H9 (cell line): ENCODE results near the gene NOTUM. TPM values are rescaled to one million over a fixed set of nuclear protein-coding genes. Genes with fewer than 3 reads are reported as not detected.

Experiments
- DNase-seq: peaks from one replicate; pipeline ENCODE4 v3.0.0-alpha.2; 2017
- H2AFZ ChIP-seq: one replicate; pipeline ENCODE4 v1.6.1; 2013; ENCODE audit warnings: mild to moderate bottlenecking, low read length, control low read depth, moderate library complexity
- H2AK5ac ChIP-seq: 2 replicates; pipeline ENCODE4 v1.6.1; 2013; ENCODE audit warnings: low read length, control low read depth, mixed read lengths; ENCODE audit not compliant: insufficient read length
- H2BK120ac ChIP-seq: one replicate; pipeline ENCODE4 v1.6.1; 2013; ENCODE audit warnings: low read depth, mild to moderate bottlenecking, low read length, control low read depth, inconsistent platforms; ENCODE audit not compliant: poor library complexity, severe bottlenecking
- H2BK12ac ChIP-seq: 2 replicates; pipeline ENCODE4 v1.6.1; 2013; ENCODE audit warnings: low read length, control low read depth, mixed read lengths, low read depth; ENCODE audit not compliant: insufficient read length
- H2BK15ac ChIP-seq: 2 replicates; pipeline ENCODE4 v1.6.1; 2013; ENCODE audit warnings: low read depth, low read length, control low read depth
- H2BK20ac ChIP-seq: one replicate; pipeline ENCODE4 v1.6.1; 2013; ENCODE audit warnings: low read depth, mild to moderate bottlenecking, low read length, control low read depth, inconsistent platforms; ENCODE audit not compliant: poor library complexity, severe bottlenecking
- H2BK5ac ChIP-seq: 2 replicates; pipeline ENCODE4 v1.6.1; 2013; ENCODE audit warnings: low read length, control low read depth, mixed read lengths; ENCODE audit not compliant: insufficient read length
- H3K14ac ChIP-seq: 2 replicates; pipeline ENCODE4 v1.6.1; 2013; ENCODE audit warnings: low read length, control low read depth; ENCODE audit not compliant: insufficient read depth
- H3K18ac ChIP-seq: 2 replicates; pipeline ENCODE4 v1.6.1; 2013; ENCODE audit warnings: low read depth, mild to moderate bottlenecking, mixed read lengths, low read length, control low read depth; ENCODE audit not compliant: insufficient read length
- H3K23ac ChIP-seq: 2 replicates; pipeline ENCODE4 v1.6.1; 2013; ENCODE audit warnings: low read length, control low read depth, mixed read lengths, low read depth; ENCODE audit not compliant: insufficient read length
- H3K23me2 ChIP-seq: 2 replicates; pipeline ENCODE4 v1.6.1; 2013; ENCODE audit warnings: low read depth, mild to moderate bottlenecking, mixed read lengths, low read length, control low read depth; ENCODE audit not compliant: insufficient read length, poor library complexity, severe bottlenecking
- H3K27ac ChIP-seq: 2 replicates; pipeline ENCODE4 v1.5.1; 2013; ENCODE audit warnings: low read length, control low read depth, mixed read lengths, low read depth; ENCODE audit not compliant: insufficient read length
- H3K27me3 ChIP-seq: 2 replicates; pipeline ENCODE4 v1.6.1; 2013; ENCODE audit warnings: low read length, control low read depth, inconsistent platforms; ENCODE audit not compliant: insufficient read depth
- H3K4ac ChIP-seq: 2 replicates; pipeline ENCODE4 v1.6.1; 2013; ENCODE audit warnings: low read depth, mild to moderate bottlenecking, control low read depth, inconsistent platforms, low read length, moderate library complexity
- H3K4me1 ChIP-seq: 2 replicates; pipeline ENCODE4 v1.6.1; 2013; ENCODE audit warnings: low read length, control low read depth, inconsistent platforms; ENCODE audit not compliant: insufficient read depth
- H3K4me2 ChIP-seq: 2 replicates; pipeline ENCODE4 v1.6.1; 2013; ENCODE audit warnings: low read length, control low read depth, mixed read lengths; ENCODE audit not compliant: insufficient read length, insufficient read depth
- H3K56ac ChIP-seq: 2 replicates; pipeline ENCODE4 v1.6.1; 2013; ENCODE audit warnings: low read depth, mild to moderate bottlenecking, mixed read lengths, low read length, control low read depth; ENCODE audit not compliant: insufficient read length
- H3K79me1 ChIP-seq: 2 replicates; pipeline ENCODE4 v1.6.1; 2013; ENCODE audit warnings: low read depth, mild to moderate bottlenecking, moderate library complexity, low read length, control low read depth, inconsistent platforms; ENCODE audit not compliant: insufficient read depth, poor library complexity, severe bottlenecking
- H3K79me2 ChIP-seq: 2 replicates; pipeline ENCODE4 v1.6.1; 2013; ENCODE audit warnings: low read length, control low read depth, inconsistent platforms; ENCODE audit not compliant: insufficient read depth
- H3K9ac ChIP-seq: 2 replicates; pipeline ENCODE4 v1.6.1; 2013; ENCODE audit warnings: low read length, control low read depth, mixed read lengths; ENCODE audit not compliant: insufficient read length; ENCODE audit errors: extremely low read depth
- H3K9me3 ChIP-seq: one replicate; pipeline ENCODE4 v1.6.1; 2013; ENCODE audit warnings: low read depth, low read length, inconsistent platforms; ENCODE audit not compliant: control insufficient read depth
- H3T11ph ChIP-seq: one replicate; pipeline ENCODE4 v1.6.1; 2013; ENCODE audit warnings: mild to moderate bottlenecking, low read length, control low read depth, inconsistent platforms
- H4K20me1 ChIP-seq: one replicate; pipeline ENCODE4 v1.6.1; 2013; ENCODE audit not compliant: control insufficient read depth, insufficient read length, insufficient read depth
- H4K5ac ChIP-seq: 2 replicates; pipeline ENCODE4 v1.6.1; 2013; ENCODE audit warnings: low read depth, mild to moderate bottlenecking, mixed read lengths, low read length, control low read depth; ENCODE audit not compliant: insufficient read length
- H4K8ac ChIP-seq: replicated peaks from 2 replicates; pipeline ENCODE4 v1.6.1; 2013; ENCODE audit warnings: low read length, control low read depth, mixed read lengths, low read depth; ENCODE audit not compliant: insufficient read length
- H4K91ac ChIP-seq: 2 replicates; pipeline ENCODE4 v1.6.1; 2013; ENCODE audit warnings: low read depth, mild to moderate bottlenecking, moderate library complexity, mixed read lengths, low read length, control low read depth; ENCODE audit not compliant: insufficient read length
- H3K27ac Mint-ChIP-seq, 3 experiments: 2 replicates in 2 of 3; 3 replicates in 1 of 3; pipeline ENCODE4 v1.8.0; 2020 to 2021; ENCODE audit warnings: mixed read lengths in 3 of 3, mild to moderate bottlenecking in 1 of 3, moderate library complexity in 1 of 3
- H3K27me3 Mint-ChIP-seq: 2 replicates; pipeline ENCODE4 v1.8.0; 2021; ENCODE audit warnings: low read depth, mild to moderate bottlenecking, moderate library complexity, mixed read lengths
- H3K36me3 Mint-ChIP-seq, 3 experiments: 2 replicates in 2 of 3; 3 replicates in 1 of 3; pipeline ENCODE4 v1.8.0; 2020 to 2021; ENCODE audit warnings: low read depth in 3 of 3, mixed read lengths in 3 of 3; ENCODE audit not compliant: insufficient read depth in 1 of 3
- H3K4me1 Mint-ChIP-seq, 2 experiments: 2 replicates each; pipeline ENCODE4 v1.8.0; 2020; ENCODE audit warnings: mixed read lengths in 2 of 2
- H3K4me3 Mint-ChIP-seq, 2 experiments: 2 replicates in 1 of 2; 3 replicates in 1 of 2; pipeline ENCODE4 v1.8.0; 2020 to 2021; ENCODE audit warnings: mild to moderate bottlenecking in 2 of 2, mixed read lengths in 2 of 2, moderate library complexity in 1 of 2
- H3K9me3 Mint-ChIP-seq, 2 experiments: 2 replicates in 1 of 2; 3 replicates in 1 of 2; pipeline ENCODE4 v1.8.0; 2020; ENCODE audit warnings: mild to moderate bottlenecking in 2 of 2, mixed read lengths in 2 of 2, moderate library complexity in 1 of 2
- CTCF ChIP-seq: fragments of 200-600 bp; sonication (generic); conservative IDR thresholded peaks from 3 replicates; pipeline ENCODE4 v1.8.0; 2021; ENCODE audit warnings: antibody characterized with exemption, mild to moderate bottlenecking
- WGBS: extraction: QIAGEN DNeasy Blood & Tissue Kit; methylation state at CpG from one replicate; pipeline ENCODE4 v1.1.7; 2013; ENCODE audit warnings: missing lambda C conversion rate, low lambda C conversion rate, mixed read lengths; ENCODE audit not compliant: insufficient read length; ENCODE audit errors: extremely low coverage; 5-methylcytosine and 5-hydroxymethylcytosine counted together
- total RNA-seq: library from RNA; stranded (reverse); gene quantifications from 2 replicates; pipeline ENCODE4 v1.2.1, GENCODE V29; 2021

NOTUM gene
- total RNA-seq, 1 experiment from 2014 or later: 2.1 TPM

GRCh38 chr17:81929253-81930141, 31.5 kb downstream of the NOTUM start:
- no peaks in the 10 kb centered on the region for H3K79me1 ChIP-seq
- Mint-ChIP-seq H3K9me3 (no peaks in the 10 kb centered on the region), H3K4me3 (peak overlapping the region; percentile 50 to 77), H3K4me1 (peaks cover 18 to 23% of the 10 kb centered on the region in 2 experiments), H3K27ac (no peak overlapping the region), H3K27me3 (peaks cover 20% of the 10 kb centered on the region), H3K36me3 (peaks cover 0 to 16% (median 15%) of the 10 kb centered on the region in 3 experiments; a peak in 6 of 7 replicates)
- no peak overlapping the region for H2BK15ac ChIP-seq
- H2BK120ac ChIP-seq: no peak overlapping the region
- H3K23ac ChIP-seq: no peak overlapping the region
- no CpG with 5 or more reads among the region's 31 CpGs for WGBS
- no peak overlapping the region for H2AK5ac ChIP-seq
- no peak overlapping the region for H3K14ac ChIP-seq
- H2BK5ac ChIP-seq: no peak overlapping the region
- H3K9ac ChIP-seq: no peak overlapping the region
- peaks cover 14% of the 10 kb centered on the region; the same call in 1 of the 2 replicates for H3K79me2 ChIP-seq
- H2AFZ ChIP-seq: no peak overlapping the region
- no peak overlapping the region for H3K18ac ChIP-seq
- H3K9me3 ChIP-seq: no peaks in the 10 kb centered on the region
- no peak overlapping the region for H3K27ac ChIP-seq
- no peak overlapping the region for H3K4me2 ChIP-seq
- no peak overlapping the region for H2BK12ac ChIP-seq
- peaks cover 9% of the 10 kb centered on the region for H3K23me2 ChIP-seq
- no peak overlapping the region for H4K5ac ChIP-seq
- peaks cover under 1% of the 10 kb centered on the region for H4K20me1 ChIP-seq
- no peak overlapping the region for H4K91ac ChIP-seq
- H4K8ac ChIP-seq: no peak overlapping the region
- H3K27me3 ChIP-seq: no peaks in the 10 kb centered on the region; the same call in 1 of the 2 replicates
- no peak for TF ChIP-seq CTCF
- H2BK20ac ChIP-seq: no peak overlapping the region
- H3K56ac ChIP-seq: no peak overlapping the region
- no peak overlapping the region for H3T11ph ChIP-seq
- peaks cover 3% of the 10 kb centered on the region; the same call in 1 of the 2 replicates for H3K4me1 ChIP-seq
- no peak overlapping the region for H3K4ac ChIP-seq
- no peak for DNase-seq
